NCI-H1092 treated with DMSO at 0.1 percent for 48 hours (cell line): ENCODE measurements around the gene NAA80.
"Not testable (repeated sequence)": the region's sequence is repeated elsewhere in the genome, so short reads cannot be mapped to it uniquely, and the experiment has no call there.

Experiments
- DNase-seq: peaks from one replicate; lab custom pipeline; 2025; lab: John Stamatoyannopoulos, UW

The NAA80 gene

DNA sequence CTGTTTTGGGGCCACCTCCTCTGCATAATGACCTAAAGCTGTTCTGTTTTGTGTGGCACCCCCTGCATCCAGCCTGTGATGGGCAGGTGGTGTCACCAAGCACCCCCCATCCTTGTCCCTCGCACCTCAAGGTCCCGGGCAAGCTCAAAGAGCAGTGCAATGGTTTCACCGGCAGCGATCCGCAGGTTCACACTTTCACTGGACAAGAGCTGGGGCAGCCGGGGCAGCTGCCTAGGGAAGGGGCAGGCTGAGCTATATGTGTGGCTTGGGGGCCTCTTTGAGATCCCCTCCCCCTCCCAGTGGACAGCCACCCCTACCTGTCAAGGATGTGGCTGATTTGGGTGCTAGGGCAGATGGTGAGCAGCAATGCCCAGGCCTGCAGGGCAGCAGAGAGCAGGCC, 10.1 kb downstream of the NAA80 start:
- DNase-seq = no peak

DNA sequence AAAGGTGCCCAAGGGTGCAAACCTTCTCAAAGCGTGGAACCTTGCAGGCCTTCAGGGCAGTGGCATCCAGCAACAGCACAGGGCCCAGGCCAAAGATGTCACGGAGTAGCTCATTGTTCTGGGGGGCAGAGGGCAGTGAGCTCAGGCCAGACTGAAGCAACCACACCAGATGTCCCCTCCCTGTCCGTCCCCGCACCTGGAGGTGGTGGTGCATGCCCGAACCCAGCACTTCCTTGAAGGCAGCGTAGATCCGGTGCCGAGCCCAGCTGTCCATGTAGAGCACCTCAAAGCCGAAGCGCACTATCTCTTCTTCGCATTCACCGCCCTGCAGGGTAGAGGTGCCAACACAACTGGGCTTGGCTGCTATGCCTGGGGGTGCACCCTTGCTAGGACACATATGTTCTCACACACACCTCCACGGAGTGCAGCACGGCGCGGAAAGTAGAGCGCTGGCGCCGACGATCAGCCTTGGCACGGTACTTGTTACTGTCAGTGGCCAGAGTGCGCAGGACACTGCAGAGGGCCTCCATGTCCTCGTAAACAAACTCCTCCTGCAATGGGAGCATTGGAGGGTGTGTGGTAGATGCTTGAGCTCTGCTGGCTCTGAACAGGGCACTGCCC, 10.7 kb downstream of the NAA80 start:
- DNase-seq = no peak

DNA sequence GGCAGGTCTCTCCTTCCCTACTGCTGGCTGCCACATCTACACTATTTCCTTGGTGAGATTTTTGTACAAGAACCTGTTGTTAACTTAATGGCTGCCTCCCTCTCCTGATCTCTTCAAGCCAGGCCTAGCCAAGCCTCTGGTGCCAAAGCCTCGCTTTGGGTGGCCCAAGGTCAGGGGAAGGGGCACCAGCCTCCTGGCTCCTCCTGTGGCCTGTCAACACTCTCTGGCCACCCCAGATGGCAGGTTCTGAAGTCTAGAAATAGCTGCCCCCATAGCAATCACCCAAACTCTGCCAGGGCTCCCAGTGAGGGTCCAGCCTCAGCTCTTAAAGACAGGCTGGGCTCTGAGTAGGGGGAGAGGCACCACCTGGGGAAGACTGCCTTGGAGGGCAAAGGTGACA, 11.9 kb downstream of the NAA80 start:
- DNase-seq = no peak

DNA sequence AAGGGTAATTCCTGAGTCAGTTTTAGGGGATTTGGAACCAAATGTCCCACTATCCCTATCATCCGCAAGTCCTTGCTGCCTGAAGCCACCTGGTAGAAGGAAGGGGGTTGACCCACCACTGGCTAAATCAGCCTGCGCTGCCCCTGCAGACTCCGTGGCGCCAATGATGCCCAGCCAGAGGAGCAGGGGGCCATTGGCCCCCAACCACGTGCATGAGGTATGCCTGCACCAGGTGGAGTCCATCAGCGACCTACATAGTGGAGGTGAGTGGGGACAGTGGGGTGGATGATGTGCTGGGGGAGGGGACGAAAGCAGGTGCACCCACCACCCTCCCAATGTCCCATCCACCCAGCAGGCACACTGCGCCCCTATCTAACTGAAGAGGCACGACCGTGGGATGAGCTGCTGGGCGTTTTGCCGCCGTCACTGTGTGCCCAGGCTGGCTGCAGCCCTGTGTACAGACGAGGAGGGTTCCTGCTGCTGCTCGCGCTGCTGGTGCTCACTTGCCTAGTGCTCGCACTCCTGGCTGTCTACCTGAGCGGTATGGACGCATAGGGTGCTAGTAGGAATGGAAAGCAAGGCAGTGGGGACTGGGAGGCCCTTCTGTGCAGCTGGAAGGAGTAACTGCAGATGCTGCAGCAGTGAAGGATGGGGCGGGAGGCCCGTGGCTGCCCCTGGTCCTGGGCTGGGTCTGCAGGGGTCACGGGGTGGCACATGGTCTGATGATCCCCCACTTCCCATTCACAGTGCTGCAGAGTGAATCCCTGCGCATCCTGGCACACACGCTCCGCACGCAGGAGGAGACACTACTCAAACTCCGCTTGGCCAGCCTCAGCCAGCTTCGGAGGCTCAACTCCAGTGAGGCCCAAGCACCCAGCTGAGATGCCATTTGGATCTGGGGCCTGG, 12.6 kb downstream of the NAA80 start:
- DNase-seq = no peak

DNA sequence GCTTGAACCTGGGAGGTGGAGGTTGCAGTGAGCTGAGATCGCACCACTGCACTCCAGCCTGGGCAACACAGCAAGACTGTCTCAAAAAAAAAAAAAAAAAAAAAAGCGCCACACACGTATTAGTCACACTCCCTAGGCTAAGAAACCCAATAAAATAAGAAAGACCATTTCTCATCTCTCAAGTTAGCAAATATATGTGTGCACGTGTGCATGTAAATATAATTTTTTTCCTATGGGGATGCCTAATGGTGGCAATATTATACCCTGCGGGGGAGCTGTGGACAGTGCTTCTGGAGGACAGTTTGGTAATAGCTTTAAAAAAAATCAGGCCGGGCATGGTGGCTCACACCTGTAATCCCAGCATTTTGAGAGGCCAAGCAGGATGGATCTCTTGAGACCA, 15.1 kb downstream of the NAA80 start:
- DNase-seq = not testable (repeated sequence)

DNA sequence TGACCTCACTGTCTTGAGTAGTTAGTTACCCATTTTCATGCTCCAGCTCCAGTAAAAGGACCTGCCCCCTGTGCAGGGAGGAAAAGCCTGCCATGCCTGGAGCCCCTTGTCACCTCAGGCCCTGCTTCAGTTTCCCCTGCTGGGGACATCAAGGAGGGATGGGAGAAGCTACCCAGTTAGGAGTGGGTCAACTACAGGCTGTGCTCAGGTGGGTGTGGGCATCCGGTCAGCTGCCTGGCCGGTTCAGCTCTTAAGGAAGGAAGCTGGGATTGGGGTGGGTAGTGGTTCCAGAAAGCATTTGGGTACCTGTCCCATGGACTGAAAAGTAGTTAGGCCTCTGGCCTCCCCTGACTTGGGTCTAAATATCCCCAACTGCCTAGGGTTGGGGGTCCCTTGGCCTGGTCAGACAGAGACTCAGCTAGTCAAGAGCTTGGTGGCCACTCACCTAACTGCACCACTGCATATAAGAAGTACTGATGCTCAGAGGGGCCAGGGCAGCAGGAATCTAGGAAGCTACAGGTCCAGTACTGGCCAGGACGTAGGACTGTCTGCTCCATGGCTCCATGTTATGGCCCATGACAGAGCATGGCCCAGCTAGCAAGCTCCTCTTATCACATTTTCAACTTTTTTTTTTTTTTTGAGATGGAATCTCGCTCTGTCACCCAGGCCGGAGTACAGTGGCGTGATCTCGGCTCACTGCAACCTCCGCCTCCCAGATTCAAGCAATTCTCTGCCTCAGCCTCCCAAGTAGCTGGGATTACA, 19.8 kb downstream of the NAA80 start:
- no peak for DNase-seq

DNA sequence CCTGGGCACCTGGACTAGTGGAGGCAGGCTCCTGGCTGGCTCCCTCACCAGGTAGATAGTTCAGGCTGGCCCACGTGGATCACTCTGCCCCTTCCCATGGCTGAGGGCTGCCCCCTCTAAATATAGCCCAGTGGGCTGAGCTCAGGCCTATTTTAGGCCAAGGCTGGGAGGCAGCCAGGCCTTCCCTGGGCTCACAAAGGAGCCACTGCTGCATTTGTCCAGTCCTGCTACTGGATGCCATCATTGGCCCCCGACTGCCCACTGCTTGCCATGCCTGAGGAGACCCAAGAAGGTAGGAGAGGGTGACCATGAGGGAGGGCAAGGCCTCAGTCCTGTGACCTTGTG, 20.4 kb downstream of the NAA80 start, which contains the start of gene LSMEM2:
TSS of gene LSMEM2 (plus strand) at position 208 of the 345 bp plus-strand sequence. CDS start at position 235, 27 bp downstream.
- no peak for DNase-seq

DNA sequence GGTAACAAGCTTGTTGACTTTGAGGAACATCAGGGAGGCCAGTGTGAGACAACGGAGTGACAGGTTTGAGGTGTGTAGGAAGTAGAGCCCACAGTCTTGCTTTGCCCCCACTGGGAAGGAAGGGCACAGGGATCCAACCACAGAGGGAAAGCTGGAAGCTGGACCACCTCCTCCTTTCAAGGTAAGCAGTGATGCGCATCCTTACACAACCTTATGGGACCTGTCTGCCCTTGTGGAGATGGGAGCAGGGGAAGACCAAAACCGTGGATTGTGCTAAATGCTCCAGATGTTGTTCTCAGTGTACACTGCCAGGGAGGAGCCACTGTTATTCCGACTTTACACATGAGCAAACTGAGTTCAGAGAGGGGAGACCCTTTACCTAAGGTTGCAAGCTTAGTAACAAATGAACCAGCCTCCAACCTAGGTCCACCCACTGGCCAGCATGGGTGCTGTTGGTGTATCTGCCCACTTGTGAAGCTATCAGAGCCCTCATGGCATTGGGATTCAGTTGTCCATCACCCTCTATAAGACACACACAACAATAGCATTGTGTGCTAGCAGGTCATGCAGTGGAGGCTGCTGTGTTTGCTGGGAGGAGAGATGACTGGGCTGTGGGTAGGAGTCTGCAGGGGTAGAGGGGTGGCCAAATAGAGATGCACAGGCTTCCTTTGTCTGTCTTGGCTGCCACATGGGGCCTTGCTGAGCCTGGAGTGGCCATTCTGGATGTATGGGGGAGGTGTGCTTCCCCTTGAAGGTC, 20.9 kb downstream of the NAA80 start:
- DNase-seq = no peak

DNA sequence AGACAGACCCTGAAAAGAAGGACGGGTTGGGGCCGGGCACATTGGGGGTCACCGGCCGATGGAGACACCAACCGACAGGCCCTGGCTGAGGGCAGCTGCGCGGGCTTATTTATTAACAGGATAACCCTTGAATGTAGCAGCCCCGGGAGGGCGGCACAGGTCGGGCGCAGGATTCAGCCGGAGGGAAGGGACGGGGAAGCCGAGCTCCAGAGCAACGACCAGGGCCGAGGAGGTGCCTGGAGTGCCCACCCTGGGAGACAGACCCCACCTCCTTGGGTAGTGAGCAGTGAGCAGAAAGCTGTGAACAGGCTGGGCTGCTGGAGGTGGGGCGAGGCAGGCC, 22.5 kb downstream of the NAA80 start:
- no peak for DNase-seq

DNA sequence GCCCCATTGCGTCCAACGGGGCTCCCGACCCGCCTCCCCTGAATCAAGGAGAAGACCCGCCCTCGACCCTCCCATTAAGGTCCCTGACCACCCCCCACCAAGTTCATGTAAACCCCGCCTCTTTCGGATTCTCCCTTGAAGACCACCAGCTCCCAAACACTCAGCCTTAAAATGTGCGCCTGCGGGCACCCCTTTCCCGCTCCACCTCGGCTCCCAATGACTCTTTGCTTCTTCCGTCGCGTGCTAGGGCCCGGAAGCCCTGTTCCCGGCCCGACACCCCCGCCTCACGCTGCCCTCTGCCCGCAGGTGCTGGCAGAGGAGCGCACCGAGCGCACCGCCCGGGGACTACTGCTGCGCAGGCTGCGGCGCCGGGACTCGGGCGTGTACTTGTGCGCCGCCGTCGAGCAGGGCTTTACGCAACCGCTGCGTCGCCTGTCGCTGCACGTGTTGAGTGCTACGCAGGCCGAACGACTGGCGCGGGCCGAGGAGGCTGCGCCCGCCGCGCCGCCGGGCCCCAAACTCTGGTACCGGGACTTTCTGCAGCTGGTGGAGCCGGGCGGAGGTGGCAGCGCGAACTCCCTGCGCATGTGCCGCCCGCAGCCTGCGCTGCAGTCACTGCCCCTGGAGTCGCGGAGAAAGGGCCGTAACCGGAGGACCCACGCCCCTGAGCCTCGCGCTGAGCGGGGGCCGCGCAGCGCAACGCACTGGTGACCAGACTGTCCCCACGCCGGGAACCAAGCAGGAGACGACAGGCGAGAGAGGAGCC, 23.0 kb downstream of the NAA80 start:
- DNase-seq = no peak

DNA sequence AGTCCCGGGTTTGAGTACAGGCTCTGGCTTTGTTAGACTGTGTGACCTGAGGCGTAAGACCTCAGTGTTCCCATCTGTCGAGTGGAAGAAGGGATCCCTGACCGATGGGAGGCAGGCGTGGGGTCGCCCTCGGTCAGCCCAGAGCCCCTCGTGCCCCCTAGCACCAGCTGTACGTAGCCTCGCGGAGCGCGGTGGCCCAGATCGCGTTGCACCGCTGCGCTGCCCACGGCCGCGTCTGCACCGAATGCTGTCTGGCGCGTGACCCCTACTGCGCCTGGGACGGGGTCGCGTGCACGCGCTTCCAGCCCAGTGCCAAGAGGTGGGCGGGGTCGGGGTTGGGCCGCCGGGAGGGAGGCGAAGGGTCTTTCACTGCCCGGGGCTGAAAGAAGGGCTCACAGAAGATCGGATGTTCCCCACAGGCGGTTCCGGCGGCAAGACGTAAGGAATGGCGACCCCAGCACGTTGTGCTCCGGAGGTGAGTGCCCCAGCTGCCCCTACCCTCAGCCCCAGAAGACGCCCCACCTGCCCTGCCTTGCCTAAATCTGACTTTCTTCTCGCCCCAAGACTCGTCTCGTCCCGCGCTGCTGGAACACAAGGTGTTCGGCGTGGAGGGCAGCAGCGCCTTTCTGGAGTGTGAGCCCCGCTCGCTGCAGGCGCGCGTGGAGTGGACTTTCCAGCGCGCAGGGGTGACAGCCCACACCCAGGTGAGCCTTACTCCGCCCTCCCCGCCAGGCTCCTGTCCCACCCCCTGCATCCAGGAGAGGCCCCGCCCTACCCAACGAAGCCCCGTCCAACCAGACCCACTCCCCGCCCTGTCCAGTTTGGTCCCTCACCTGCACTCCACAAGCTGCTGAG, 23.8 kb downstream of the NAA80 start:
- no peak for DNase-seq

DNA sequence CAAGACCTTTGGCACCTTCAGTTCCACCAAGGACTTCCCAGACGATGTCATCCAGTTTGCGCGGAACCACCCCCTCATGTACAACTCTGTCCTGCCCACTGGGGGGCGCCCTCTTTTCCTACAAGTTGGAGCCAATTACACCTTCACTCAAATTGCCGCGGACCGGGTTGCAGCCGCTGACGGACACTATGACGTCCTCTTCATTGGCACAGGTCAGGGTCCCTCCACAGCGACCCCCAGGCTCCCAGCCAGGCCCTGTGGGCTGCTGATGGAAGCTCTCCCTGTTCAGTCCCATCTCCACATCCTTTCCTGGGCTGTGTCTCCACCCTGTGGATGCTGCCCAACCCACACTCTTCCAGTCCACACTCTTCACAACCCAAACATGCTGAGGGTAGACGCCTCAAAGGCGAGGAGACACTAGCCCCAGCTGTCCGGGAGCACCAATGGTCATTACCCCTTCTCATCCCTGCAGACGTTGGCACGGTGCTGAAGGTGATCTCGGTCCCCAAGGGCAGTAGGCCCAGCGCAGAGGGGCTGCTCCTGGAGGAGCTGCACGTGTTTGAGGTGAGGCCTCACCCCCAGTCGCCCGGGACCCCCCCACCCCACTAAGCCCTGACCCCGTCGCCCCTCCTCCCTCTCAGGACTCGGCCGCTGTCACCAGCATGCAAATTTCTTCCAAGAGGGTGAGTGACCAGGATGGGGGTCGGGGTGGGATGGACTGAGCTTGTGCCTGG, 24.7 kb downstream of the NAA80 start:
- DNase-seq = peak; percentile 5

DNA sequence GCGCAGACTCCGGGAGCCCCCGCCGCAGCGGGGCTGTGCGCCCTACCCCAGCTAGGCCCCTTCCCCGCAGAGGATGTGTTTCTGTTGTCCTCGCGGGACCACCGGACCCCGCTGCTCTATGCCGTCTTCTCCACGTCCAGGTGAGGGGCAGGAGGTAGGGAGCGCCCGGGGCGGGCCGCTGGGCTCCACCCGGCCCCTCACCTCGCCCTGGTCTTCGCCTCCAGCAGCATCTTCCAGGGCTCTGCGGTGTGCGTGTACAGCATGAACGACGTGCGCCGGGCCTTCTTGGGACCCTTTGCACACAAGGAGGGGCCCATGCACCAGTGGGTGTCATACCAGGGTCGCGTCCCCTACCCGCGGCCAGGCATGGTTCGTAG, 25.5 kb downstream of the NAA80 start:
- DNase-seq = no peak

DNA sequence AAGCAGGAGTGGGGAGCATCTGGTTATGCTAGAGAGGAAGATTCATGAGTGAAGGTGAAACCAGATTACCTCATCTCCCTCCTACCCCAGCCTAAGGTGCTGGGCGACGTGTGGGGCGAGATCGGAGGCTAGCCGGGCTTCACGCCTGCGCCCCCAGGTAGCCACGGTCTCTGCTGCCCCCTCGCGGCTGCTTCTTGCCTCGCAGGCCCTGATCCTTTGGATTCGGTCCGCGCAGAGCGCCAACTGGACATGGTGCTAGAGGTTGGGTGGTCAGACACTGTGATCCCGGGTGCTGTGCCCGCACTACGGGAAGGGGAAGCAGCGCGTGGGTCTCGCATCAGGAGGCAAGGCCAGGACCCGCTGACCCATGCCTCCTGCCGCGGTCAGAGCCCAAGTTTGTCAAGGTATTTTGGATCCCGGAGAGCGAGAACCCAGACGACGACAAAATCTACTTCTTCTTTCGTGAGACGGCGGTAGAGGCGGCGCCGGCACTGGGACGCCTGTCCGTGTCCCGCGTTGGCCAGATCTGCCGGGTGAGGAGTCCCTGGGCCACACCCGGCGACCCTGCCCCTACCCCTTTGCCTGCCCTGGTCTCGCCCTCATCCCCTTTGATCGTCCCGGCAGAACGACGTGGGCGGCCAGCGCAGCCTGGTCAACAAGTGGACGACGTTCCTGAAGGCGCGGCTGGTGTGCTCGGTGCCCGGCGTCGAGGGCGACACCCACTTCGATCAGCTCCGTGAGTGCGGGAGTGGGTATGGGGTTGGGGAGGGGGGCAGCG, 26.1 kb downstream of the NAA80 start:
- DNase-seq = peak; percentile 46

DNA sequence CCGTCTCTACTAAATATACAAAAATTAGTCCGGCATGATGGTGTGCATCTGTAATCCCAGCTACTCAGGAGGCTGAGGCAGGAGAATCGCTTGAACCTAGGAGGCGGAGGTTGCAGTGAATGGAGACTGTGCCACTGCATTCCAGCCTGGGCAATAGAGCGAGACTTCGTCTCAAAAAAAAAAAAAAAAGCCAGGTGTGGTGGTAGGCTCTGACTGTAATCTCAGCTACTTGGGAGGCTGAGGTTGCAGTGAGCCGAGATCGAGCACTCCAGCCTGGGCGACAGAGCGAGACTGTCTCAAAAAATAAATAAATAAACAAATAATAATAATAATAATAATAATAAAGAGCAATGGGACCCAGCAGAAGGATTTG, 26.7 kb downstream of the NAA80 start:
- DNase-seq = not testable (repeated sequence)

DNA sequence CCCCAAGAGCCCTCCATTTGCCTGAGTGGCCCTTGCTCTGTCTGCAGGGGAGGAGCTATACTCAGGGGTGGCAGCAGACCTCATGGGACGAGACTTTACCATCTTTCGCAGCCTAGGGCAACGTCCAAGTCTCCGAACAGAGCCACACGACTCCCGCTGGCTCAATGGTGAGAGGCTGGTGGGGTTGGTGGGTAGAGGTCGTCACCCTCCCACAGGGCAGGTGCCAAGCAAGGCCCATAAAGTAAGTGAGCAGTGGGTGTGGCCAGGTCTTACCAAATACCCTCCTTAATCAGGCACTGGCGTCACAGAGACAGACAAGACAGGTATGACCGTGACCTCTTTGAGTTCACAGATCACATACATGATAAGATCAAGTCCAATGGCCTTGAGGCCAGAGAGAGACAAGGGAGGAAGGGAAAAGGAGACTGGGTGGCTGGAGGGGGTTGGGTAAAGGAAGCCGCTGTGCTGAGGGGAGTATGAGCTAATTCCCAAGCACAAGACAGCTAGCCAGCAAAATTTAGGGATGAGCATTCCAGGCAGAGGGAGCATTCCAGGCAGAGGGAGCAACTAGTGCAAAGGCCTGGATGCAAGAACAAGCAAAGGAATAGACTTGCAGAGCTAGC, 27.8 kb downstream of the NAA80 start:
- DNase-seq = no peak

DNA sequence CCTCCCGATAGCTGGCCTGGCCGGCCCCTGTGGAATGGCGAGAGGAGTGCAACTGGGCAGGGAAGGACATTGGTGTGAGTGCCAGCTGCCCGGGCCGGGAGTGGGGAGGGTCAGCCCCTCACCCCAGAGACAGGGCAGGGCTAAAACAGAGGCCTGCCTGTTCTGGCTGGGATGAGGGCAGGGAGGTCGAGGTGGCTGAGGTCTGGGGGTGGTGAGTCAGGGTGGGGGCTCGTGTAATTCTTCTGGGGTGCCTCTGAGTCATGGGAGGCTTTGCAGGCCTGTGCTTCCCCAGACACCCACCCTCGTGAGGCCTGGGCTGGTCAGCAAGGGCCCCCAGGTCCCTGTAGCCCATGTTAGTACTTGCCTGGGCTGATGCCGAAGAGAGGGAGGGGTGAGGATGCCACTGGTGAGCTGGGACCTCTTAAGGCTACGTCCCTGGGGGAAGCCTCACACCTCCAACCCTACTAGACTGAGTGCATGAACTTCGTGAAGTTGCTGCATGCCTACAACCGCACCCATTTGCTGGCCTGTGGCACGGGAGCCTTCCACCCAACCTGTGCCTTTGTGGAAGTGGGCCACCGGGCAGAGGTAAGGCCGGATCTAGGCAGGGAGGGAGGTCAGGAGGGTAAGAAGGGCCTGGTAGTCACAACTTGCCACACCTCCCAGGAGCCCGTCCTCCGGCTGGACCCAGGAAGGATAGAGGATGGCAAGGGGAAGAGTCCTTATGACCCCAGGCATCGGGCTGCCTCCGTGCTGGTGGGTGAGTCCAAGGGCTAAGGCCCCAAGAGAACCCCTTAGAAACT, 28.6 kb downstream of the NAA80 start:
- no peak for DNase-seq

DNA sequence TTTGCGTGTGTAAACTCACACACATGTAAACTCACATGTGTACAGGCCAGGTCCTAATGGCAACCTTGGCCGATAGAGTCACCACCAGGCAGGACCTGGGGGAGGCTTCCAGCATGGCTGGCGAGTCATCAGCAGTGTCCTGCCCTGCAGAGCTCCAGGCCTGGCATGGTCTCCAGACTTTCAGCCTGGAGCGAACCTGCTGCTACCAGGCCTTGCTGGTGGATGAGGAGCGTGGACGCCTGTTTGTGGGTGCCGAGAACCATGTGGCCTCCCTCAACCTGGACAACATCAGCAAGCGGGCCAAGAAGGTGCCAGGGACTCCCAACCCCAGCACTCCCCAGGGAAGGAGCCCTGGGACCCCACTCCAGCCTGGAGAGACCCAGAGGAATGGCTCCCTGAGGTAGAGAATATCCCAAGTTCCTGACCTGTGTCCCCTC, 29.2 kb downstream of the NAA80 start:
- no peak for DNase-seq
